ENCODE data around the gene FOXP1. TPM values are rescaled to one million over a fixed set of nuclear protein-coding genes. Genes with fewer than 3 reads are reported as not detected.

The FOXP1 gene
- total RNA-seq, 1 experiment from 2014 or later, result 75.3 TPM

DNA sequence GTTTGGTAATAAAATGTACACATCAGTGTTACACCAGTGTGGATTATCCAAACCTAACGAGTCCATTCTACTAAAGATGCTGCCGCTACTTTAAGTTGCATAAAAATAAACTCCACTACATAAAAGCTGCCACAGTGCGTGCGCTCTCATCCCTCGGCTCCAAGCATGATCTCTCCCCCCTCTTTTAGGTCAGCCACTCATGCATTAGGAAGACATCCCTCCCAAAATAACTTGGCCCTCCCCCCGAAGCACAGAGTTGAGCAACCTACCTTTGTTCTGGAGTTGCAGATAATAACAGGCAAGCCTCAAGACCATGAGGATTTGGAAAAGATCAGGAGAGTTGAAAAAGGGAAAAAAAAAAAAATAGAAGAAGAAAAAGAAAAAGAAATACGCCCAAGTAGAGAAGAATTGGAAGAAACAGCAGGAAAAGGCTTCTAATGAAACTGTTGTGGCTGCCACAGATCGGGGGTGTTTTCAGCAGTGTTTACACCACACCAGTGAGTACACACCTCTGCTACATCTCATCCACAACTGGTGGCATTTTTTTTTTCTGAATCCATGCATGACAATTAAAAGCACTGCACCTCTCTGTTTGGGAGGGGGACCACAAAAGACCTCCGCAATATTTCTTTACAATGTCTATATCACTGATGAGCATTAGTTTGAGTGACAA, 339.2 kb downstream of the FOXP1 start:
- H3K27ac ChIP-seq (ENCODE audit: insufficient read length, low read depth, low read length), result no peak overlapping the region
- no peak overlapping the region for H2BK15ac ChIP-seq (ENCODE audit: low read depth, low read length)
- no peak overlapping the region for H3K4ac ChIP-seq (ENCODE audit: low read depth, low read length)
- H3T11ph ChIP-seq (ENCODE audit: low read length), result no peak overlapping the region
- no peak overlapping the region for H2BK5ac ChIP-seq (ENCODE audit: insufficient read length, low read length)
- no peak overlapping the region for H4K8ac ChIP-seq (replicated peaks; ENCODE audit: insufficient read length, low read depth, low read length)
- Mint-ChIP-seq H3K9me3 (no peaks in the 10 kb centered on the region), H3K36me3 (ENCODE audit: insufficient read depth in 1 of 3, low read depth in 3 of 3) (peaks cover 0 to 5% (median 3%) of the 10 kb centered on the region in 3 experiments; a peak in 2 of 7 replicates), H3K27me3 (ENCODE audit: low read depth) (no peaks in the 10 kb centered on the region), H3K27ac (peak overlapping the region; percentile 6 to 87 (median 73); a peak in 6 of 7 replicates), H3K4me3 (peak overlapping the region in 1 of 2 experiments; percentile 43; a peak in 3 of 5 replicates), H3K4me1 (peaks cover 70 to 78% of the 10 kb centered on the region in 2 experiments)
- no CpG with 5 or more reads among the region's 9 CpGs for WGBS (ENCODE audit: extremely low coverage, insufficient read length, low lambda C conversion rate)
- H3K18ac ChIP-seq (ENCODE audit: insufficient read length, low read depth, low read length), result no peak overlapping the region
- no peaks in the 10 kb centered on the region for H3K27me3 ChIP-seq (ENCODE audit: insufficient read depth, low read length)
- no peak overlapping the region for H3K9ac ChIP-seq (ENCODE audit: extremely low read depth, insufficient read length, low read length)
- H2AK5ac ChIP-seq (ENCODE audit: insufficient read length, low read length), result no peak overlapping the region
- no peaks in the 10 kb centered on the region; the same call in 1 of the 2 replicates for H3K79me2 ChIP-seq (ENCODE audit: insufficient read depth, low read length)
- no peak overlapping the region for H4K91ac ChIP-seq (ENCODE audit: insufficient read length, low read depth, low read length)
- H2BK120ac ChIP-seq (ENCODE audit: low read depth, low read length, poor library complexity, severe bottlenecking), result no peak overlapping the region
- H4K5ac ChIP-seq (ENCODE audit: insufficient read length, low read depth, low read length), result no peak overlapping the region
- no peak overlapping the region for H3K4me2 ChIP-seq (ENCODE audit: insufficient read depth, insufficient read length, low read length)
- H2BK20ac ChIP-seq (ENCODE audit: low read depth, low read length, poor library complexity, severe bottlenecking), result no peak overlapping the region
- no peak overlapping the region for H3K56ac ChIP-seq (ENCODE audit: insufficient read length, low read depth, low read length)
- no peaks in the 10 kb centered on the region for H3K9me3 ChIP-seq (ENCODE audit: control insufficient read depth, low read depth, low read length)
- no peak overlapping the region for H2AFZ ChIP-seq (ENCODE audit: low read length)
- H3K4me1 ChIP-seq (ENCODE audit: insufficient read depth, low read length), result peaks cover 24% of the 10 kb centered on the region; the same call in 1 of the 2 replicates
- no peaks in the 10 kb centered on the region for H3K79me1 ChIP-seq (ENCODE audit: insufficient read depth, low read depth, low read length, poor library complexity, severe bottlenecking)
- H2BK12ac ChIP-seq (ENCODE audit: insufficient read length, low read depth, low read length), result no peak overlapping the region
- TF ChIP-seq, protein P1, sequence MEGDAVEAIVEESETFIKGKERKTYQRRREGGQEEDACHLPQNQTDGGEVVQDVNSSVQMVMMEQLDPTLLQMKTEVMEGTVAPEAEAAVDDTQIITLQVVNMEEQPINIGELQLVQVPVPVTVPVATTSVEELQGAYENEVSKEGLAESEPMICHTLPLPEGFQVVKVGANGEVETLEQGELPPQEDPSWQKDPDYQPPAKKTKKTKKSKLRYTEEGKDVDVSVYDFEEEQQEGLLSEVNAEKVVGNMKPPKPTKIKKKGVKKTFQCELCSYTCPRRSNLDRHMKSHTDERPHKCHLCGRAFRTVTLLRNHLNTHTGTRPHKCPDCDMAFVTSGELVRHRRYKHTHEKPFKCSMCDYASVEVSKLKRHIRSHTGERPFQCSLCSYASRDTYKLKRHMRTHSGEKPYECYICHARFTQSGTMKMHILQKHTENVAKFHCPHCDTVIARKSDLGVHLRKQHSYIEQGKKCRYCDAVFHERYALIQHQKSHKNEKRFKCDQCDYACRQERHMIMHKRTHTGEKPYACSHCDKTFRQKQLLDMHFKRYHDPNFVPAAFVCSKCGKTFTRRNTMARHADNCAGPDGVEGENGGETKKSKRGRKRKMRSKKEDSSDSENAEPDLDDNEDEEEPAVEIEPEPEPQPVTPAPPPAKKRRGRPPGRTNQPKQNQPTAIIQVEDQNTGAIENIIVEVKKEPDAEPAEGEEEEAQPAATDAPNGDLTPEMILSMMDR (conservative IDR thresholded peaks at IDR 0.05), result no peak
- H3K23me2 ChIP-seq (ENCODE audit: insufficient read length, low read depth, low read length, poor library complexity, severe bottlenecking), result no peaks in the 10 kb centered on the region
- no peaks in the 10 kb centered on the region for H4K20me1 ChIP-seq (ENCODE audit: control insufficient read depth, insufficient read depth, insufficient read length)
- no peak overlapping the region for H3K23ac ChIP-seq (ENCODE audit: insufficient read length, low read depth, low read length)
- no peak for DNase-seq
- no peak overlapping the region for H3K14ac ChIP-seq (ENCODE audit: insufficient read depth, low read length)

All from H9 (cell line).